Stimulated activated CD8-positive, alpha-beta memory T cell treated with anti-CD3 and anti-CD28 coated beads, Interleukin-4, amount 100 ng/mL, for 4 hours (primary cell): Measurements from ENCODE around the gene CDC25C.
A peak's percentile ranks its signal among the peaks of the same experiment; 100 is the strongest.
"Not testable (repeated sequence)": the region's sequence is repeated elsewhere in the genome, so short reads cannot be mapped to it uniquely, and the experiment has no call there.

Experiments
- DNase-seq, 2 donors: peaks; one replicate each; pipeline ENCODE4 v3.0.0-alpha.2; 2020; ENCODE audit warnings: low read depth in 2 of 2, low spot score in 1 of 2

CDC25C gene

GRCh38 chr5:138349852-138350562 lies 18.4 kb upstream of the CDC25C start:
- DNase-seq = no peak

DNA sequence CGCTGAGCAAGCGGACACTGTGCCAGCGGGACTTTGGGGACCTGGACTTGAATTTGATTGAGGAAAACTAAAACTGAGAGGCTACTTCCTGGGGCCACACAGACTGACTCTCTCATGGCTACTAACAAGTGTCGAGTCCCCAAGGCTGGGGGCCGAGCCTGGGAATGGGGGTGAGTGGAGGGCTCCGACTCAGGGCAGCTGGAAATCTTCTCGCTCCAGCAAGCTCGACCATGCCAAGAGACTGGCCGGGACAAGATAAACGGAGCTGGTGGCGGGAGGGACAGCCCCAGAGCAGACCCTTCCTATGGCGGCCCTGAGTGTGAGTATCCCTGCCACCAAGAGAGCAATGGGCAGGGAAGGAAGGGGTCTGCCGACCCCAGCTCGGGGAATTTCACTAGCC lies 15.3 kb upstream of the CDC25C start:
- DNase-seq = no peak

DNA sequence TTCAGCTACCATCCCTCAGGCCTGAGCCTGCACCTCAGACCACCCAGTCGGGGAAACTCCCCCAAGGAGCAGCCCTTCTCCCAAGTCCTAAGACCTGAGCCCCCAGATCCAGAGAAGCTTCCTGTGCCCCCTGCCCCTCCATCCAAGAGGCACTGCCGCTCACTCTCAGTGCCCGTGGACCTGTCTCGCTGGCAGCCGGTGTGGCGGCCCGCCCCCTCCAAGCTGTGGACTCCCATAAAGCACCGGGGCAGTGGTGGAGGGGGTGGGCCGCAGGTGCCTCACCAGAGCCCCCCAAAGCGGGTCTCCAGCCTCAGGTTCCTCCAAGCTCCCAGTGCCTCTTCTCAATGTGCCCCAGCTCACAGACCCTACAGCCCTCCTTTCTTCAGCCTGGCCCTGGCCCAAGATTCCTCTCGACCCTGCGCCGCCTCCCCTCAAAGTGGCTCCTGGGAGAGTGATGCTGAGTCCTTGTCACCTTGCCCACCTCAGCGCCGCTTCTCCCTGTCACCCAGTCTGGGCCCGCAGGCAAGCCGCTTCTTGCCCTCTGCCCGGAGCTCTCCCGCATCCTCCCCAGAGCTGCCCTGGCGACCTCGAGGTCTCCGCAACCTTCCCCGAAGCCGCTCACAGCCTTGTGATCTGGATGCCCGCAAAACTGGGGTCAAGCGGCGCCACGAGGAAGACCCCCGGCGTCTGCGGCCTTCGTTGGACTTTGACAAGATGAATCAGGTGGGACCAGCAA lies 13.5 kb upstream of the CDC25C start:
- no peak for DNase-seq

GRCh38 chr5:138340008-138340407 lies 8.4 kb upstream of the CDC25C start:
- no peak for DNase-seq

DNA sequence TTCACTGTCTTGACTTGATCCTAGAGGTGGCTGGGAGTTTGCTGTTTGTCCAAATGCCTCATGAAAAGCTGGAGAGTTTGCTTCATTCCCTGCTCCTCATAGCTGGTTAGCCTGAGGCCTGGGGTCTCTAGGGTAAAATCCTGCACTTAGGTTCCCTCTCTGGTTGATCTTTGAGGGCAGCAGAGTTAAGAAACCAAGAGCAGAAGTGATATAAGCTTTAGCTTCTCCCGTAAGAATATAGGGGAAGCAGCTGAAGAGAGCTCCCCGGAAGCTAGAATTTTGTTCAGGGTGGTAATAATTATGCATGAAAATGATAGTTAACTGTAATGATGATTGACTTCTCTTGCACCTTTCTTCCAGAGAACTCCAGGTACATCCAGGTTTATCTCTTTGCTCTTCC lies 7.9 kb upstream of the CDC25C start:
- DNase-seq = no peak

DNA sequence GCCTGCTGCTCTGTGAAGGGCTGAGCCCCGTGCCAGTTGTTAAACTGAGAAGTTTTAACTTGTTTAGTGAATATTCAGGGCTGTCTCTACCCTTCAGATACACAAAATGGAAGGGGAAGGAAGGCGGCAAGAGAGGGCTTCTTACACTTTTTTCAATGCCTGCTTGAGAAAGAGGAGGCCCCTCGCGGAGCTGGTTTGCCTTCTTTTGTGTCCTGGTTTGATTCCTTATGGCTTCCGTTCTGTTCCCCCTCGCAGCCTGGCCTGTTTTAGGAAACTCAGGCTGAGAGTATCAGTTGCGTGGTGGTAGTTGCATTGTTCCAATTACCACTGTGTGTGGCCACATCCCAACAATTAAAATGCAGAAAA lies 7.5 kb upstream of the CDC25C start:
- no peak for DNase-seq

DNA sequence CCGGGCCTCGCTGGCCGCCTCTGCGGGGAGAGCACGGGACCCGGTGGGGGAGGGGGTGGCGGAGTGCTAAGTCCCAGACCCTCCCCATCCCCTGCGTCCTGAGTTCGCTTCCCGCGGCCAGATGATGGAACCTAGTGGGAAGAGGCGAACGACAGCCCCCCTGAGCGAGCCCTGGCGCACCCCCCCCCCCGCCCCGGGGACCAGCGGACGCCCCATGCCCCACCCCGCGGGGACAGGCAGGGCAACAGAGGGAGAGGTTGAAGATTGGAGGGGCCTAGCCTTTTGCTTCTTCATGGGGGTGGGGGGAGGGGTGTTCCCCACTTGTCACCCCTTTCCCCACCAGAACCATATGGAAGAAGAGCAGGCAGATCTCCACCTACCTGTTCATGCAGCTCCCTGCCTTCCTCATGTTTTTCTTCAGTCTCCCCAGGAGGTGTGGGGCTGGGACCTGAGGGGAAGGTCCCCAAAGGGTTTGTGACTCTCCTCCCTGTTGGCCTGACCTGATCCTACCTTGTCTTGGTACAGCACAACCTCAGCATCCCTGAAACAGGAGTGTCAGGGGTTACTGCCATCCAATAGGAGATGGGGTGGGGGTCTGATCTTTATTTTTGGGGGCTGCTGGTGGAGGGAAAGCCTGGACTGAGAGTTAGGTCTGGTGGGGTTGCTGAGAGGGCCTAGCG lies 6.9 kb upstream of the CDC25C start:
- DNase-seq = no peak

DNA sequence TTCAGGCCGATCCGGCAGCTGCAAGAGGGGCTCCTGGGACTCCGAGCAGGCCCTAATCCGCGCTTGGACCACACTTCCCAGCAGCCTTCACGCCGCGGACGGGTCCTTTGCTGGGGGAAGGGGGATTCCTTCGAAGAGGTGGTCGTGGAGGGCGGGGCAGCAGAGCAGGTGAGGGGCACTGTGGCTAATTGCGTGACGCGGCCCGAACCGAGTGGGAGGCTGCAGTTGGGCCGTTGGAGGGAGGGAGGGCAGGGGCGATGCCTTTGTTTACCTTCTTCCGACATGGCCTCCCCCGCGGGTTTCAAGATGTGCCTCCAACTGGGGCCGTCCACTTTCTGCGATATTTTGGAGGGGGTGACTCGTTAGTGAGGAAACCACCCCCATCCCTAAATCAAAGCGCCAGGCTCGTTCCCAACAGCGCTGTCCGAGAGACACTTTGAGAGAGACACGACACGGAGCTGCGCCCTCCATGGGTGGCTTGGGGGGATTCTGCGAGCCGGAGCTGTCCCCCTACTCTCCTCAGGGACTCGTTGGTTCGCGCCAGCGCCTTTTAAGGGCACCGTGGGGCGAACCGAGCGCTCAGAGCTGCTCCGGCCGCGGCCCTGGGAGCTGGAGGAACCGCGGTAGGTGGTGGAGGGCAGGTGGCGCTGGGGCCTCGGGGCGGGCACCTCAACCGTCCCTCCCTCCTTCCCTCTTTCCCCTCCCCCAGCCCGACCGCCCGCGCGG lies 6.2 kb upstream of the CDC25C start, which contains the start of gene FAM53C:
TSS of gene FAM53C (plus strand) at position 582 of the 726 bp plus-strand sequence. CDS start 3,070 bp downstream, outside the sequence.
- peak; percentile 80 for DNase-seq

DNA sequence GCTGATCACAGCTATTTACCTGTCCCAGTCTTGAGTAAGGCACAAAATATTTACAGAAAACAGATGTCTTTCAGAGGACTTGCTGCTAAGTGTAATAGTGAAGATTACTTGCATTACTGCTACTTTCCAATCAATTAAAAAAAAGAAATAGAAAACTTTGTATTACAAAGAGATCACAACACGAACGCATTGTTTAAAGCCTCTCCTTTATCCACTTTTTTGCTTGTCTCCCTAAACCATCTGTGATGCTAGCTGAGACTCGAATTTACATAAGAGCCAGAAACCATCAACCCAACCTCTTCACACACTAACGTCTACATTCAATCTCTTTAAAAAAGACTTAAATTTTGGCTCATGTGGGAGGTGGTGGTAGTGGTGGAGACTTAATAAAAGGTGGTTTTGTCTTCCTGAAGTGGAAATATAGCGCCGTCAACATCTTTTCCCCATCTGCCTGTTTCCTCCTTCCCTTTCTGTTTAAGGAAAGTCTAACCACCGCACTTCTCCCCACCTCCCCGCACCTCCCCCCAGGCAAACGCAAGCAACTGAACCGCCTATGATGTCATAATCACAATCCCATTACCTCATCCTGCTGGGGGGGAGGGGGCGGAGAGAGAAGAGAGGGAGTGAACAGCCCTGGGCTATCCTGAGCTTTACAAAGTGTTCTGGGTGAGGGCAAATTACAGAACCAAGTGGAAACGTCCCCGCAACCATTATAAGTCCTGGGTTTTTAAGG lies 5.5 kb upstream of the CDC25C start:
- no peak for DNase-seq

DNA sequence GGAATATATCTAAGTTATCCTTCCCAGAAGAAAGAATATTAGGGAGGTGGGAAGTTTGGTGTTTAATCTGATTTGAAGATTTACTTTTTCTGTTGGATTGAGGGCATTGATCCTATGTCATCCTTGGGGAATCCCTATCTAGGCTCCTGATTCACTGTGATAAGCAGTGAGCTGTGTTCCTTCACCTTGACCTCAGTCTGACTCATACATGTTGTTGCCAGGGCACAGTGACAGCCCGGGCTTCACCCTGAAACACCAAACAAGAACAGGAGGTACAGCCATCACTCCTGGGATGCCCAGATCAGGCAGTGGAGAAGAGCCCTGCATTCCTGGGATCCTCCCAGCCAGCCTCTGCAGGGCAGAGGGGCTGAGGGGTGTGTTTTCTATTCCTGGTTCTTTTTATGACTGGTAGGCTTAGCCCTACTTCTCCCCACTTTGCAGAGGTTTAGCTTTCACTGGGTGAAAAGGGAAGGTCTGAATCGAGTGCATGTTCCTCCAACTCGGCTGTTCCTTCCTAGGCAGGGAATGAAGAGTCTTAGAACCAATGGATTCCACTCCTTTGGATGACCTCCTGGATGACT lies 3.4 kb upstream of the CDC25C start:
- no peak for DNase-seq

GRCh38 chr5:138330813-138331448 lies 673 bp downstream of the CDC25C start:
- no peak for DNase-seq

DNA sequence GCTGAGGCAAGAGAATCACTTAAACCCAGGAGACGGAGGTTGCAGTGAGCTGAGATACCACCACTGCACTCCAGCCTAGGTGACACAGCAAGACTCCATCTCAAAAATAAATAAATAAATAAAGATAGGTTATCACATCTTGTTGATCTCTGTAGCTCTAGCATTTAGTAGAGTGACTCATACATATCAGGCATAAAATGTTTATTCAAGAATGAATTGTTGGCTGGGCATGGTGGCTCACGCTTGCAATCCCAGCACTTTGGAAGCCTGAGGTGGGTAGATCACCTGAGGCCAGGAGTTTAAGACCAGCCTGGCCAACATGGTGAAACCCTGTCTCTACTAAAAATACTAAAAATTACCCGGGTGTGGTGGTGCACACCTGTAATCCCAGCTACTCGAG lies 13.4 kb downstream of the CDC25C start:
- not testable (repeated sequence) for DNase-seq

GRCh38 chr5:138316355-138316754 lies 15.2 kb downstream of the CDC25C start:
- DNase-seq = no peak

GRCh38 chr5:138315751-138316278 lies 15.8 kb downstream of the CDC25C start:
- DNase-seq = no peak

DNA sequence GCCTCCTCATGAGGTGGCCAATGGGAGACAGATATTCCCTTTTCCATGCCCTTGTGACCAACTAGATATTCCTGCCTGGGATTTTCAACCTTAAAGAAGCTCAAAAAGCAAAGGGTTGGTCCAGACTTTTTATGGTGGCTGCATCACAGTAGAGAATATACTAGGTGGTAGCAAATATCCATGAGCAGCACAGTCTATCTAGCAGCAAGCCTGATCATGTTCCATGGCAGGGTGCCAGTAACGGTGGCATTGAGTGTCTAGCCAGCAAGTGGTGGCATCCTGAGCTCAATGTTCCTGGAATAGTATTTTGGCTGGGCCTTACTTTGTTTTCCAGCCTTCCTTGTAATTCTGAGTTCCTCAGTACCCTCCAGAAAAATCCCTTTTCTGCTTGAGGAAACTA lies 25.8 kb downstream of the CDC25C start:
- no peak for DNase-seq

GRCh38 chr5:138303372-138303771 lies 28.2 kb downstream of the CDC25C start:
- DNase-seq = no peak

DNA sequence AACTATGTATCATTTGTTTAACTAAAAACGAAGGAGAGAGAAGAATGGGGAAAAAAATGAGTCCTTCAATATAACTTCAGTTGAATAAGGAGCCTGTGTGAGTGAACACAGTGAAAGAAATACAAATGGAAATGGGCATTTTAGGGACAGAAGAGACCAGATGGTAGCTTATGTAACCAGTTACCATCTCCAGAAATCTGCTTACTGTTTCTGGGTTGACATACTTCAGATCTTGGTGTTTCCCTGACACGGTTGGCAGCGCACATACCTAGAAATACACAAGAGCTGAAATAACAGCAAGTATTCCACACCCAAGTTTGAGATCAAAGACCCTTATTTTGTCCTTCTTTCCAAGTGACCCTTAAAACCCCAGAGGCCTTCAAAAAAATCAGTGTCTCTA lies 42.3 kb downstream of the CDC25C start:
- no peak for DNase-seq

DNA sequence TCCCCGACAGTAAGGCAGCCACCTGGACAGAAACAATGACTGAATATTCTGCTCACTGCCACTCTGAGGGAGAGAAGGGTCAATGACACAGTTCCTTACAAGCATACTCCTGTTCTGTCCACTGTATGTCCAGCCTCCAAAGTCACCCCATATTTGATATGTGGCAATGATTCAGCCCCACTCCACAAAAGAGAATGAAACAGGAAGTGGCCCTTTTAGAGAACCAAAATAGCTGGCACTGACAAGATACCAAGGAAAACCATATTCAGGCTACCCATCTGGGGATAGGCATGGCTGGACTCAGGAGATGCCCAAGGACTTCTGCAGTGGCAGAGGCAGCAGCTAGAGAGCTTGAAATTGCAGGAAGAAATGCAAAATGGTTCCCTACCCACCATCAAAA lies 44.4 kb downstream of the CDC25C start:
- DNase-seq = no peak

GRCh38 chr5:138282920-138283742 lies 48.5 kb downstream of the CDC25C start:
- DNase-seq = no peak
